HG02884 (cell line): ENCODE results near the gene PGAP6.
A peak's percentile ranks its signal among the peaks of the same experiment; 100 is the strongest.
"Not testable (repeated sequence)": the region's sequence is repeated elsewhere in the genome, so short reads cannot be mapped to it uniquely, and the experiment has no call there.

Experiments
- ATAC-seq: cut with Tn5 transposase; IDR thresholded peaks from one replicate; pipeline ENCODE4 v1.9.1; 2021; ENCODE audit warnings: mild to moderate bottlenecking, moderate library complexity; ENCODE audit not compliant: unreplicated experiment

The PGAP6 gene

GRCh38 chr16:352547-353403 lies 29.0 kb downstream of the PGAP6 start, which contains the start of gene AXIN1:
AXIN1 (minus strand) TSS chr16:352723; CDS start chr16:347025, 5,698 bp downstream.
- ATAC-seq: peak; percentile 47

- peak; percentile 16 for ATAC-seq
These were observed 29.8 kb downstream of the PGAP6 start for GRCh38 chr16:351804-352520.

- ATAC-seq: no peak
These were observed 31.6 kb downstream of the PGAP6 start for GRCh38 chr16:350203-350602.

- ATAC-seq: no peak
These were observed 32.6 kb downstream of the PGAP6 start for GRCh38 chr16:349211-349610.

- not testable (repeated sequence) for ATAC-seq
These were observed 33.3 kb downstream of the PGAP6 start for GRCh38 chr16:348495-348894.

- ATAC-seq: no peak
These were observed 34.6 kb downstream of the PGAP6 start for GRCh38 chr16:347203-347602.

GRCh38 chr16:346587-346986 lies 35.2 kb downstream of the PGAP6 start:
- ATAC-seq: no peak

- no peak for ATAC-seq
These were observed 36.0 kb downstream of the PGAP6 start for GRCh38 chr16:345772-346171.

GRCh38 chr16:342455-343213 lies 39.1 kb downstream of the PGAP6 start:
- ATAC-seq: no peak

- ATAC-seq: not testable (repeated sequence)
These were observed 39.8 kb downstream of the PGAP6 start for GRCh38 chr16:341974-342336.

- ATAC-seq: not testable (repeated sequence)
These were observed 40.4 kb downstream of the PGAP6 start for GRCh38 chr16:341095-341973.

- no peak for ATAC-seq
These were observed 41.2 kb downstream of the PGAP6 start for GRCh38 chr16:340370-341091.

- ATAC-seq: no peak
These were observed 42.1 kb downstream of the PGAP6 start for GRCh38 chr16:339680-340079.

- ATAC-seq: no peak
These were observed 43.7 kb downstream of the PGAP6 start for GRCh38 chr16:337975-338575.

- ATAC-seq: no peak
These were observed 44.3 kb downstream of the PGAP6 start for GRCh38 chr16:337437-337836.

- ATAC-seq: no peak
These were observed 45.5 kb downstream of the PGAP6 start for GRCh38 chr16:336269-336668.

- ATAC-seq: not testable (repeated sequence)
These were observed 46.7 kb downstream of the PGAP6 start for GRCh38 chr16:334861-335632.

GRCh38 chr16:334164-334832 lies 47.5 kb downstream of the PGAP6 start:
- not testable (repeated sequence) for ATAC-seq
